ENCODE results near the gene UPK2.

DNA sequence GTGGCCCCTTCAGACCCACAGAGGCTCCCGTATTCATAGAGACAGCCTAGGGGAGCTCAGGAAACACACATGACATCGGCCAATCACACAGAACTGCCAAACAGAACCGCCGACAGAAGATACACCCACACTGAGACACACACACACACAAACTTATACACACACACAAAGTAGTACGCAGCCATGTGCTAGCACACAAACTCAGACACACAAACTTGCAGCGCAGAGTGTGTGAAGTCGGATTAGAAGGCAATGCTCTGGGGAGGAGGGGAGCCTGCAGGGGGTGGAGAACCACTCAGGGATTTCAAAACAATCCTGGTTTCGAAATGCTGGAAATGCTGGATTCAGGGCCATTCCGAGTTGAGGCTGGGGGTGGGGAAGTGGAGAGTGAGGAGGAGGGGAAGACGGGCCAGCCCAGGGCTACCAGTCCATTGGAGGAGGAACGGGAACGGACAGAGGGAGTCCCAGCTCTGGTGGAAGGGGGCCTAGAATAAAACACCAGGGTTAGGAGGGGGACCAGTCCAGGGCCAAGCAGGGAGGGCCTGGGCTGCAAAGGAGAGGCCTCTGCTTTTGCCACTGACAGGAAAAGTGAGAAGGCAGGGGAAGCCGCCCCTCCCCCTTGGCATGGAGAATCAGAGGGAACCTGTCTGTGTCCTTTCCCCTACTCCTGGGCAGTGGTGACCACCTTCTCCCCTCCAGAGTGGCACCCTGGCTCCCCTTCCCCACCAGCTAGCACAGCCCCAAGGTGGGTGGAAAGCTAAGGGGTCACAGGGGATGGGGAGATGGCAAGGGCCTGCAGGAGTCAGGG is 34.8 kb upstream of the UPK2 start:
- TF ChIP-seq, protein P1, sequence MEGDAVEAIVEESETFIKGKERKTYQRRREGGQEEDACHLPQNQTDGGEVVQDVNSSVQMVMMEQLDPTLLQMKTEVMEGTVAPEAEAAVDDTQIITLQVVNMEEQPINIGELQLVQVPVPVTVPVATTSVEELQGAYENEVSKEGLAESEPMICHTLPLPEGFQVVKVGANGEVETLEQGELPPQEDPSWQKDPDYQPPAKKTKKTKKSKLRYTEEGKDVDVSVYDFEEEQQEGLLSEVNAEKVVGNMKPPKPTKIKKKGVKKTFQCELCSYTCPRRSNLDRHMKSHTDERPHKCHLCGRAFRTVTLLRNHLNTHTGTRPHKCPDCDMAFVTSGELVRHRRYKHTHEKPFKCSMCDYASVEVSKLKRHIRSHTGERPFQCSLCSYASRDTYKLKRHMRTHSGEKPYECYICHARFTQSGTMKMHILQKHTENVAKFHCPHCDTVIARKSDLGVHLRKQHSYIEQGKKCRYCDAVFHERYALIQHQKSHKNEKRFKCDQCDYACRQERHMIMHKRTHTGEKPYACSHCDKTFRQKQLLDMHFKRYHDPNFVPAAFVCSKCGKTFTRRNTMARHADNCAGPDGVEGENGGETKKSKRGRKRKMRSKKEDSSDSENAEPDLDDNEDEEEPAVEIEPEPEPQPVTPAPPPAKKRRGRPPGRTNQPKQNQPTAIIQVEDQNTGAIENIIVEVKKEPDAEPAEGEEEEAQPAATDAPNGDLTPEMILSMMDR (IDR thresholded peaks at IDR 0.05; ENCODE audit: low read depth, low read length): no peak
- TF ChIP-seq POLR2A (IDR thresholded peaks at IDR 0.05; ENCODE audit: extremely low read depth, insufficient read length): no peak
